HG03039 (cell line): Measurements from ENCODE around the gene KDM1A.
A peak's percentile ranks its signal among the peaks of the same experiment; 100 is the strongest.
"Not testable (repeated sequence)": the region's sequence is repeated elsewhere in the genome, so short reads cannot be mapped to it uniquely, and the experiment has no call there.

ENCODE experiments used
- ATAC-seq: cut with Tn5 transposase; IDR thresholded peaks from one replicate; pipeline ENCODE4 v1.9.1; 2021; ENCODE audit warnings: mild to moderate bottlenecking, moderate library complexity; ENCODE audit not compliant: unreplicated experiment

The KDM1A gene

GRCh38 chr1:23010025-23010424 is 9.2 kb upstream of the KDM1A start:
- not testable (repeated sequence) for ATAC-seq

- no peak for ATAC-seq
Observed at GRCh38 chr1:23013657-23014056, 5.6 kb upstream of the KDM1A start.

- no peak for ATAC-seq
Observed at GRCh38 chr1:23018661-23019093, 591 bp upstream of the KDM1A start.

- peak; percentile 23 for ATAC-seq
Observed at GRCh38 chr1:23019863-23020625, 776 bp downstream of the KDM1A start.

DNA sequence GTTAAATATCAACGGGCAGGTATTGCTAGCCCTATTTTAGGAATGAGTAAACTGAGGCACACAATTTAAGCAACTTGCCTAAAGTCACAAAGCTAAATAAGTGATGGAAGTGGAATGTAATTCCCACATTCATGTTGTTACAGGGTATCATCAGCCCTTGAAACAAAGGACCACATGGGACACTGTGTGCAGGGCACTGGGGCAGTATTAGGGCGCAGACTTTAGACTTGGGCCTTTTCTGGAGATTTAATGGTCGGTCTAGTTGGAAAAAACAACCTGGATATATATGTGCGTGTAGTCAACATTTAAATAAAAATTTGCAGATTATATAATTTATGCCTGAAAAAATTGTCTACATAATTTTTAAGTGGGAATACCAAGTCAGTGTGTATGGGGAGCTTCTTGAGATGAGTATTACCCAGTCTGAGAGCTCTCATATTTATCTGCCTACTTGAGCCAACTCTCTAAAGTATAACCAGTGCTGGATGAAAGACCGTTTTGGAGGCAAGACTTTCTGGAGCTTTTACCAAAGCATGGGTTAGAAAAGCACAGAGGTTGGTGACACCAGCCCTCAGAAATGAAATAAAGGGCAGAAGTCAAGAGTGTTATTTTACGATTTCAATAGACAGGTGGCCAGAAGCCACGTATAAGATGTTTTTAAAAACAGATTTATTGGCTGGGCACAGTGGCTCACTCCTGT is 1.6 kb downstream of the KDM1A start:
- no peak for ATAC-seq

DNA sequence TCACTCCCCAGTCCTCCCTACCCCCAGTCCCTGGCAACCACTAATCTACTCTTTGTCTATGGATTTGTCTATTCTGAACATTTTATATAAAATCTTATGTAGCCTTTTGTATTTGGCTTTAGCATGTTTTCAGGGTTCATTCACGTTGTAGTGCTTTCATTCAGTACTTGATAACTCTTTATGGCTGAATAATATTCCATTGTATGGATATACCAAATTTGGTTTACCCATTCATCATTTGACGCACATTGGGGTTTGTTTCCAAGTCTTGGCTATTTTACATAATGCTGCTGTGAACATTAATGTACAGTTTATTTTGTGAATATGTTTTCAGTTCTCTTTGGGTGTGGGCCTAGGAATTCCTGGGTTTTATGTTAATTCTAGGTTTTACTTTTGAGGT is 2.6 kb downstream of the KDM1A start:
- ATAC-seq: no peak

GRCh38 chr1:23023174-23023845 is 4.0 kb downstream of the KDM1A start:
- no peak for ATAC-seq

GRCh38 chr1:23026568-23026967 is 7.3 kb downstream of the KDM1A start:
- ATAC-seq: no peak

DNA sequence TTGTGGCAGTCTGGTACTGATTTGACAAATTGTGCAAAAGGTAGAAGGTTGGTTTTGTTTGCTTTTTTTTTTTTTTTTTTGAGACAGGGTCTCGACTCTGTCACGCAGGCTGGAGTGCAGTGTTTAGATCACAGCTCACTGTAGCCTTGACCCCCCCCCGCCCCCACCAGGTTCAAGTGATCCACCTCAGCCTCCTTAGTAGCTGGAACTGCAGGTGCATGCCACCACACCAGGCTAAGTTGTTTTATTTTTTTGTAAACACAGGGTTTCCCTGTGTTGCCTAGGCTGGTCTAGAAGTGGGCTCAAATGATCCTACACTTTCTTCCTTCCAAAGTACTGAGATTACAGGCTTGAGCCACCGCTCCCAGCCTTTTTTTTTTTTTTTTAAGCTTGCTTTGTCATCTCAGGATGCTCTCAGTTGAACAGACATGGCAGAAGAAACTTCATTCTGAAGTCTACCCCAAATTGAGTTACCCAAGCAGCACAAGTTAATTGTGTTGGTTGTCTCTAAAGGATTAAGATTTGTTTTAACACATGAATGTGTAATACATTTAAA is 8.2 kb downstream of the KDM1A start:
- ATAC-seq: no peak

DNA sequence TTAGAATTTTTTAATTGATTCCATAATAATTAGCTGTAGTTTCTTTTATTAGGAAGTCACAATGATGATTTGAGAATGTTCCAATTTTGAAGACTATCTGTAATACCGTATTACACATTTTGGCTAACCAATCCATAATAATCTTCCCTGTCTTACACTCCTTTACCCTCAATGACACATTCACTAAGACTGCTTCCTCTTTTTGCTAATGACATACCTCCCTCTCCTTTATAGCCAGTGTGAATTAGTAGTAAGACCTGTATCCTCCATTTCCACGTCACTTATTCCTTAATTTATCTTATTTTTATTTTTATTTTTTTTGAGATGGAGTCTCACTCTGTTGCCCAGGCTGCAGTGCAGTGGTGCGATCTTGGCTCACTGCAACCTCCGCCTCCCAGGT is 10.1 kb downstream of the KDM1A start:
- no peak for ATAC-seq

- no peak for ATAC-seq
Observed at GRCh38 chr1:23035823-23036452, 16.7 kb downstream of the KDM1A start.

GRCh38 chr1:23037081-23037740 is 17.9 kb downstream of the KDM1A start:
- ATAC-seq: no peak

DNA sequence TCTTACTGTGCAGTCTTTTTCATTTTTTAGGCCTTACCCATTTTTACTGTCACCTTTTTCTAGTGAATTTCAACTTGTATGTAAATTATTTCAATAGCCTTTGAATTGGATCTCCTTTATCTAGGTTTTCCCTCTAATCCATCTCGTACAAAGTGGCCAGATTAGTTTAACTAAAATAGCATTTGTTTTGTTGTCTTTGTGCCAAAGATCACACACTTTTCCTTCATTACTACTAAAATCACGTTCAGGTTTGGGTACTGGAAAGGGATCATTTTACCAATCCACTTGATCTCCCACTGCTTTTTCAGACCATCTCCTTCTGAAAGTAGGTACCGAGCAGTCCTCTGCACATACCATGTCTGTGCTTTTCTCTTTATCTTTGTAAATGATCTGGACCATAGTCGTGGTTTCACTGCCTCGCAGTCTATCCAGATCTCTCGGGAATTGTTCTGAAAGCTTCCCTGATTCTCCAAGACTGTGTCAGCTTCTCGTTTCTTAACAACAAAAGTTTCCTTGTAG is 20.1 kb downstream of the KDM1A start:
- ATAC-seq: no peak

GRCh38 chr1:23040509-23040908 is 21.2 kb downstream of the KDM1A start:
- ATAC-seq: no peak

DNA sequence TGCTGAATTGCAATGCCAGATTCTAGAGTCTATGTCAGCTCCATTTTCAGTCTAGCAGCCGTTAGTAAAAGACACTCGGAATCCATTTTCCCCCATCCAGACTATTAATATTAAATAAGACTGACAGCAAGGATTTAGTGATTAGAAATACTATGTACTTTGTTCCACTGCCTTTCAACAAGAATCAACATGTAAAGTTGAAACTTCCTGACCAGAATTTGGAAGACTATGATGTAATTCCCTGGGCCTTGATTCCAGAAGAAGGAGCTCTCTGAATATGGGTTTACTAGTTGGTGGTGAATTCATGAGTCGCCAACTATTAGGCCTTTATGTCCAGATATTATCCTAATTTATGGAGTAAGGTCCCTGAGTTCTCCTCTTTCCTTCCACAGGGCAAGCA is 24.8 kb downstream of the KDM1A start:
- no peak for ATAC-seq

- no peak for ATAC-seq
Observed at GRCh38 chr1:23050201-23050600, 30.9 kb downstream of the KDM1A start.

GRCh38 chr1:23051290-23051909 is 32.1 kb downstream of the KDM1A start:
- ATAC-seq: no peak

- ATAC-seq: no peak
Observed at GRCh38 chr1:23057301-23057700, 38.0 kb downstream of the KDM1A start.

- no peak for ATAC-seq
Observed at GRCh38 chr1:23062271-23062670, 43.0 kb downstream of the KDM1A start.

GRCh38 chr1:23065385-23065784 is 46.1 kb downstream of the KDM1A start:
- no peak for ATAC-seq
